ENCODE measurements around the gene SCARF2. TPM values are rescaled to one million over a fixed set of nuclear protein-coding genes. Genes with fewer than 3 reads are reported as not detected.
"Not testable (repeated sequence)": the region's sequence is repeated elsewhere in the genome, so short reads cannot be mapped to it uniquely, and the experiment has no call there.

The SCARF2 gene
- total and polyA plus RNA-seq, 4 donors = 0.15 to 2.0 (median 1.7) TPM

DNA sequence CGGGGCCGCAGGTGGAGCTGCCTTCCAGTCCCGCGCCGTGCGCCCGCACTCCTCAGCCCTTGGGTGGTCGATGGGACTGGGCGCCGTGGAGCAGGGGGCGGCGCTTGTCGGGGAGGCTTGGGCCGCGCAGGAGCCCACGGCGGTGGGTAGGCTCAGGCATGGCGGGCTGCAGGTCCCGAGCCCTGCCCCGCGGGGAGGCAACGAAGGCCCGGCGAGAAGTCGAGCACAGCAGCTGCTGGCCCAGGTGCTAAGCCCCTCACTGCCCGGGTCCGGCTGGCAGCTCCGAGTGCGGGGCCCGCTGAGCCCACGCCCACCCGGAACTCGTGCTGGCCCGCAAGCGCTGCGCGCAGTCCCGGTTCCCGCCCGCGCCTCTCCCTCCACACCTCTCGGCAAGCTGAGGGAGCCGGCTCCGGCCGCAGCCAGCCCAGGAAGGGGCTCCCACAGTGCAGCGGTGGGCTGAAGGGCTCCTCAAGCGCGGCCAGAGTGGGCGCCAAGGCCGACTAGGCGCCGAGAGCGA, 45.2 kb downstream of the SCARF2 start:
- 96% methylated on average over 53 of the region's 53 CpGs for WGBS
- not testable (repeated sequence) for H3K36me3 ChIP-seq (ENCODE audit: control insufficient read depth in 4 of 4, insufficient read depth in 3 of 4, low read depth in 1 of 4, low read length in 3 of 4)

DNA sequence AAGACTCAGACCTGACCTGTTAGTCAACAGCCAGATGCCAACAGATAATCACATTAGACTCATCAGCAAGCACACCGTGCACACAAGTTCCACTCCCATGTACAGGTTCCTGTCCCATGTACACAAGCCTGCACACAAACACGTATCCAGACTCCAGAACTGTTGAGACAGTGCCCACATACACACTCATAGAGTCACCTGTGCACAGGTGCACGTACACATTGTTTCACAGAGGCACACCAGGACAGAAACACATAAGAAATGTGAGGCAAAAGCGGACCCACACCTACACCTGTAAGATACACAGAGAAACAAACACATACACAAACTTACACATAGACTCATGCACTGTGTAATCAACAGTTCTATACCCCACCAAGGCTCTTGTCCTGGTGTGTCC, 46.4 kb downstream of the SCARF2 start:
- H3K27me3 ChIP-seq (ENCODE audit: control insufficient read depth in 4 of 4, insufficient read depth in 4 of 4, low read length in 3 of 4) = no peaks in the 10 kb centered on the region

More for the DNA sequence above, 45.2 kb downstream of the SCARF2 start:
- H3K9me3 ChIP-seq (ENCODE audit: control insufficient read depth in 4 of 4, low read length in 3 of 4); DNase-seq (ENCODE audit: low spot score); H3K9ac ChIP-seq (ENCODE audit: low read depth in 1 of 2, low read length in 2 of 2); H3K27ac ChIP-seq (ENCODE audit: low read depth in 1 of 2, low read length in 2 of 2); H3K4me3 ChIP-seq (ENCODE audit: low read depth in 1 of 3, low read length in 3 of 3); H3K27me3 ChIP-seq (ENCODE audit: control insufficient read depth in 4 of 4, insufficient read depth in 4 of 4, low read length in 3 of 4): not testable (repeated sequence)
- H3K4me1 ChIP-seq (ENCODE audit: control insufficient read depth in 4 of 4, insufficient read depth in 4 of 4, low read length in 3 of 4) = peaks cover 4 to 23% (median 15%) of the 10 kb centered on the region in 4 donors

GRCh38 chr22:20390394-20390907, 47.2 kb downstream of the SCARF2 start:
- Histone ChIP-seq H3K36me3 (ENCODE audit: control insufficient read depth in 4 of 4, insufficient read depth in 3 of 4, low read depth in 1 of 4, low read length in 3 of 4) (no peaks in the 10 kb centered on the region), H3K4me1 (ENCODE audit: control insufficient read depth in 4 of 4, insufficient read depth in 4 of 4, low read length in 3 of 4) (peaks cover 4 to 22% (median 15%) of the 10 kb centered on the region in 4 donors), H3K9ac (ENCODE audit: low read depth in 1 of 2, low read length in 2 of 2) (no peak overlapping the region), H3K4me3 (ENCODE audit: low read depth in 1 of 3, low read length in 3 of 3) (no peak overlapping the region), H3K27ac (ENCODE audit: low read depth in 1 of 2, low read length in 2 of 2) (no peak overlapping the region), H3K9me3 (ENCODE audit: control insufficient read depth in 4 of 4, low read length in 3 of 4) (no peaks in the 10 kb centered on the region), H3K27me3 (ENCODE audit: control insufficient read depth in 4 of 4, insufficient read depth in 4 of 4, low read length in 3 of 4) (no peaks in the 10 kb centered on the region)
- no peak for DNase-seq (ENCODE audit: low spot score)
- WGBS = 91% methylated on average over 5 of the region's 5 CpGs
- TF ChIP-seq, protein P1, sequence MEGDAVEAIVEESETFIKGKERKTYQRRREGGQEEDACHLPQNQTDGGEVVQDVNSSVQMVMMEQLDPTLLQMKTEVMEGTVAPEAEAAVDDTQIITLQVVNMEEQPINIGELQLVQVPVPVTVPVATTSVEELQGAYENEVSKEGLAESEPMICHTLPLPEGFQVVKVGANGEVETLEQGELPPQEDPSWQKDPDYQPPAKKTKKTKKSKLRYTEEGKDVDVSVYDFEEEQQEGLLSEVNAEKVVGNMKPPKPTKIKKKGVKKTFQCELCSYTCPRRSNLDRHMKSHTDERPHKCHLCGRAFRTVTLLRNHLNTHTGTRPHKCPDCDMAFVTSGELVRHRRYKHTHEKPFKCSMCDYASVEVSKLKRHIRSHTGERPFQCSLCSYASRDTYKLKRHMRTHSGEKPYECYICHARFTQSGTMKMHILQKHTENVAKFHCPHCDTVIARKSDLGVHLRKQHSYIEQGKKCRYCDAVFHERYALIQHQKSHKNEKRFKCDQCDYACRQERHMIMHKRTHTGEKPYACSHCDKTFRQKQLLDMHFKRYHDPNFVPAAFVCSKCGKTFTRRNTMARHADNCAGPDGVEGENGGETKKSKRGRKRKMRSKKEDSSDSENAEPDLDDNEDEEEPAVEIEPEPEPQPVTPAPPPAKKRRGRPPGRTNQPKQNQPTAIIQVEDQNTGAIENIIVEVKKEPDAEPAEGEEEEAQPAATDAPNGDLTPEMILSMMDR (IDR thresholded peaks at IDR 0.05; ENCODE audit: low read depth, low read length, missing input control) = no peak
- TF ChIP-seq NR2F2 (IDR thresholded peaks at IDR 0.05) (no peak), JUND (IDR thresholded peaks at IDR 0.05) (no peak), MAX (IDR thresholded peaks at IDR 0.05) (no peak), RXRA (IDR thresholded peaks at IDR 0.05) (no peak), RAD21 (IDR thresholded peaks at IDR 0.05) (no peak), FOXA2 (IDR thresholded peaks at IDR 0.05) (no peak), GABPA (IDR thresholded peaks at IDR 0.05 in 1 of 2, conservative IDR thresholded peaks at IDR 0.05 in 1 of 2) (no peak), FOXA1 (IDR thresholded peaks at IDR 0.05) (no peak), REST (IDR thresholded peaks at IDR 0.05) (no peak), TAF1 (conservative IDR thresholded peaks at IDR 0.05) (no peak), HNF4A (conservative IDR thresholded peaks at IDR 0.05) (no peak), SP1 (IDR thresholded peaks at IDR 0.05) (no peak), HNF4G (IDR thresholded peaks at IDR 0.05) (no peak), EGR1 (IDR thresholded peaks at IDR 0.05; ENCODE audit: low read depth in 2 of 2) (no peak), YY1 (IDR thresholded peaks at IDR 0.05) (no peak)
- TF ChIP-seq, protein P2, sequence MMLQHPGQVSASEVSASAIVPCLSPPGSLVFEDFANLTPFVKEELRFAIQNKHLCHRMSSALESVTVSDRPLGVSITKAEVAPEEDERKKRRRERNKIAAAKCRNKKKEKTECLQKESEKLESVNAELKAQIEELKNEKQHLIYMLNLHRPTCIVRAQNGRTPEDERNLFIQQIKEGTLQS (IDR thresholded peaks at IDR 0.05) = no peak

More for the DNA sequence above, 46.4 kb downstream of the SCARF2 start:
- no peak for DNase-seq (ENCODE audit: low spot score)
- Histone ChIP-seq H3K36me3 (ENCODE audit: control insufficient read depth in 4 of 4, insufficient read depth in 3 of 4, low read depth in 1 of 4, low read length in 3 of 4) (no peaks in the 10 kb centered on the region), H3K4me1 (ENCODE audit: control insufficient read depth in 4 of 4, insufficient read depth in 4 of 4, low read length in 3 of 4) (peaks cover 4 to 23% (median 15%) of the 10 kb centered on the region in 4 donors), H3K4me3 (ENCODE audit: low read depth in 1 of 3, low read length in 3 of 3) (no peak overlapping the region), H3K9me3 (ENCODE audit: control insufficient read depth in 4 of 4, low read length in 3 of 4) (no peaks in the 10 kb centered on the region), H3K27ac (ENCODE audit: low read depth in 1 of 2, low read length in 2 of 2) (no peak overlapping the region), H3K9ac (ENCODE audit: low read depth in 1 of 2, low read length in 2 of 2) (no peak overlapping the region)
- no peak for TF ChIP-seq RAD21 (IDR thresholded peaks at IDR 0.05)
- TF ChIP-seq FOXA2 (IDR thresholded peaks at IDR 0.05) = no peak
- TF ChIP-seq EGR1 (IDR thresholded peaks at IDR 0.05; ENCODE audit: low read depth in 2 of 2) = no peak
- no peak for TF ChIP-seq ZBTB33 (IDR thresholded peaks at IDR 0.05)
- WGBS = 79% methylated on average over 4 of the region's 4 CpGs
